Amniotic epithelial cell (primary cell): ENCODE measurements around the gene PTDSS2.

Source experiments
- DNase-seq: peaks from one replicate; pipeline ENCODE4 v3.0.0-alpha.2; 2010; ENCODE audit warnings: low read depth

Gene PTDSS2

GRCh38 chr11:490186-490929 lies 40.3 kb downstream of the PTDSS2 start:
- no peak for DNase-seq

DNA sequence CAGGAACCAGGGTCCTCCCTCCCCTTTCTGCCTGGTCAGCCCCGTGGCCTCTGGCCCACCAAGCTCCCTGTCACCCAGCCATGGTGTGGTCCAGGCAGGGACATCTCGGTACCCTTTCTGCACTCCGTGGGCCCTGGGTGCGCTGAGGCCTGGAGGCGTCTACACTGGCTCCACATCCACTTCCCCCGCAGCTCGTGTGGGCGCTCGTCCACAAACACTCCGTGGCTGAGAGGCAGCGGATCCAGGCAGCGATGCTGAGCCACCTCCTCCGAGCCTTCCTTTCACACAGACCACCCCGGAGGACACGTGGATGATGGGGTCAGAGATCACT lies 40.8 kb downstream of the PTDSS2 start:
- DNase-seq: no peak

DNA sequence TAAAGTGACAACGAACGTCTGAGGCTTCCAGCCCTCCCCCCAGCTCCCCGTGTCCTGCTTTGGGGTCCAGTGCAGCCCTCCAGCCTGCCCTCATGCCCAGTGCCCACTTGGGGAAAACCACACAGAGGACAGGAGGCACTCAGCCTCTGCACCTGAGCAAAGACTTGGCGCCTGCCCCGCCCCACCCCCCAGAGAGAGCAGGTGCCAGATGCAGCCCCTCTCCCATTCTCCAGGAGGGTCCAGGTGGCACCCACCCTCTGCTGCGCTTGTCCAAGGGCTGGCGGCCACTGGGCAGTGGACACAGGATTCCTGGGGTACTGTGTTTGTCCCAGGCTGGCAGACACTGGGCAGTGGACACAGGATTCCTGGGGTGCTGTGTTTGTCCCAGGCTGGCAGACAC lies 41.3 kb downstream of the PTDSS2 start:
- no peak for DNase-seq

- DNase-seq: no peak
Observed at GRCh38 chr11:492427-493226, 42.5 kb downstream of the PTDSS2 start.

- no peak for DNase-seq
Observed at GRCh38 chr11:494761-495536, 44.9 kb downstream of the PTDSS2 start.

DNA sequence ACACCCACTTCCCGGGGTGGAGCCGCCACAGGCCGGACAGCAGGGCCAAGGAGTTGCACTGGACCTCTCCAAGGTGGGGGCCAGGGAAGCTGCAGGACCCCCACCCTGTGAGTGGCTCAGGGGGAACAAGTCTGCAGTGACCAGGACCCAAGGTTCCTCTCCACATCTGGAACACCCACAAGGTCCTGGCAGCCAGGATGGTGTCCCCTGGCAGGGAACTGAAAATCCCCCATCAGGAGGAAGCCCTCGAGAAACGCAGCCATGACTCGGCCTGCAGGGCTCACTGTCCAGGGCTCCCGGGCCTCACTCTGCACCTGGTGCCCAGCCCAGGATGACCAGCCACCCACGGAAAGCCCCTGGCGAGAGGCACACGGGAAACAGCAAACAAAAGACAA lies 45.5 kb downstream of the PTDSS2 start:
- DNase-seq: no peak

DNA sequence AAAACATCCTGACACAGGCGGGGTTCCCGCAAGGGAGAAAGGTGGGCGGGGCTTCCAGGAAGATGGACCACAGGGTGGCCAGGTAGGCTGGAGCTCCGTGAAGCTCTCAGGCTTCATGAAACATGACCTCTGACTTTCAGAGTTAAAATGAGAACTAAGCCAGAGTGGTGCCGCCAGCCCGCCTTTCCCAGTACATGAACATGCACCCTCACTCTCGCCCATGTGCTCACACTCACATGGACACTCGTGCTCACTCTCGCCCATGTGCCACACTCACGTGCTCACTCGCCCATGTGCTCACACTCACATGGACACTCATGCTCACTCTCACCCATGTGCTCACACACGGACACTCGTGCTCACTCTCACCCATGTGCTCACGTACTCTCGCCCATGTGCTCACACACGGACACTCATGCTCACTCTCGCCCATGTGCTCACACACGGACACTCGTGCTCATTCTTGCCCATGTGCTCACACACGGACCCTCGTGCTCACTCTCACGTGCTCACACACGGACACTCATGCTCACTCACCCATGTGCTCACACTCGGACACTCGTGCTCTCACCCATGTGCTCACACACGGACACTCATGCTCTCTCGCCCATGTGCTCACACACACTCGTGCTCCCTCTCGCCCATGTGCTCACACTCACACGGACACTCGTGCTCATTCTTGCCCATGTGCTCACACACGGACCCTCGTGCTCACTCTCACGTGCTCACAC lies 46.9 kb downstream of the PTDSS2 start:
- DNase-seq: no peak

GRCh38 chr11:497565-498296 lies 47.7 kb downstream of the PTDSS2 start:
- DNase-seq: no peak

DNA sequence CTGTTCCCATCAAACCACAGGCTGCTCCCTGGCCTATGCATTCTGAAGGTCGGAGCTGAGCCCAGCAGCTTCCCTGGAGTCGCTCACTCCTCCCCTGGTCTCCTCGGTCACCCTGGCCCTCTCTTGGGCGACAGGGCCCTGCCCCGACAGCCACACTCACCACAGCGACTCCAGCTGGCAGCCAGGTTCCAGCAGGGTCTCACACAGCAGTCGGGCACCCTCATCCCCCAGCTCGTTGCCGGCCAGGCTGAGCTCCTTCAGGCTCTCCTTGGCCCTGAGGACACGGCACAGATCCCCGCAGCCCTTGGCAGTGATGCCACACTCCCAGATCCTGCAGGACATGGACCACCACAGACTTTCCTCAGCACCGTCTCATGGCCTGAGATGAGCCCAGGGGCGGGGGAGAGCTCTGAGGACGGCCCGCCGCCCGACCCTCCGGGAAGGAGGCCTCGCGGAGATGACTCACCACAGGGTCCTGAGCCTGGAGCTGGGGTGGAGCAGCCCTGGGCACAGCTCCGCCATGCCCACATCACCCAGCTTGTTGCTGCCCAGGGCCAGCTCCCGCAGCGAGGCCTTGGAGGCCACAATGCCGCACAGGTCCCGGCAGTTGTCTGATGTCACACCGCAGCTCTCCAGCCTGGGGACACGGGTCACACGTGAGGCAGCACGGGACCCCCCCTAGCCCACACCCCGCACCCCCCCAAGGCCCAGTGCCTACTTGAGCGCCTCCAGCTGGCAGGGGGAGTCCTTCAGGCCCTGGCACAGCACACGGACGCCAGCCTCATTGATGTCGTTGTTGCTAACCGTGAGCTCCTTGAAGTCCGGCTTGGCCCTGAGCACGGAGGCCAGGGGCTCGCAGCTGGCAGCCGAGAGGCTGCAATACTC lies 48.5 kb downstream of the PTDSS2 start:
- no peak for DNase-seq

DNA sequence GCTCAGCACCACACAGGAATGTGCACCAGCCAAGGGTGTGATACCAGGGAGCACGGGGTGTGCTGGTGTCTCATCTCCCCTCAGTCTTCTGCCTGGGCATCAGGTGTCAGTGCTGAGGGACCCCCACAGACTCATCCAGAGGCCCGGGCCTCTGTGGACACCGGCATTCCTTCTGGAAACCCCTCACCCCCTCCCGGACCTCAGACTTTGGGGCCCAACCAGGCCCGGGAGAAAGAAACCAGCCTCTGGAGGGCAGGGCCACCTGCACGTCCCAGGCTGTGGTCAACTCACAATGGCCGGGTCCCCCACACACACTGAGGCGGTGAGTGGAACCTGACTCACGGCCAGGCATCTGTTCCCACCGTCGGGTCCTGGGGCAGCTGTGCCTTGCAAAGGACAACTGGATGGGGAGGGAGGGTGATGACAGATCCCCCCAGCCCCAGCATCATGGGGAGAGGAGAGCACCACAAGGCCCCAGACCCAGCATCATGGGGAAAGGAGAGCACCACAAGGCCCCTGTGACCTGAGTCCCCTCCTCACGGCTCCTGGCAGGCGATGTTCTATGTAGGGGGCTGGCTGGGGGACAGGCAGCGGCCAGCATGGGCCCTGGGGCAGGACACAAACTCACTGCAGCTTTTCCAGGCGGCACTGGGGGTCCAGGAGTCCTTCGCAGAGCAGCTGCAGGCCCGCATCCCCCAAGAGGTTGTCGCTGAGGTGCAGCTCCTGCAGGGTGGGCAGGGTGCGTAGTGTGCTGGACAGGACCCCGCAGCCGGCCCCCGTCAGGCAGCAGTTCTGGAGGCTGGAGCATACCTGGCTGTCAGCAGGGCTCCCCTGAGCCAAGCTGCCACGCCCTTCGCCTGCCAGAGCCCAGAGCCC lies 49.4 kb downstream of the PTDSS2 start:
- no peak for DNase-seq

GRCh38 chr11:501001-501682 lies 51.1 kb downstream of the PTDSS2 start:
- DNase-seq: no peak

- DNase-seq: no peak
Observed at GRCh38 chr11:501683-502287, 51.7 kb downstream of the PTDSS2 start.

DNA sequence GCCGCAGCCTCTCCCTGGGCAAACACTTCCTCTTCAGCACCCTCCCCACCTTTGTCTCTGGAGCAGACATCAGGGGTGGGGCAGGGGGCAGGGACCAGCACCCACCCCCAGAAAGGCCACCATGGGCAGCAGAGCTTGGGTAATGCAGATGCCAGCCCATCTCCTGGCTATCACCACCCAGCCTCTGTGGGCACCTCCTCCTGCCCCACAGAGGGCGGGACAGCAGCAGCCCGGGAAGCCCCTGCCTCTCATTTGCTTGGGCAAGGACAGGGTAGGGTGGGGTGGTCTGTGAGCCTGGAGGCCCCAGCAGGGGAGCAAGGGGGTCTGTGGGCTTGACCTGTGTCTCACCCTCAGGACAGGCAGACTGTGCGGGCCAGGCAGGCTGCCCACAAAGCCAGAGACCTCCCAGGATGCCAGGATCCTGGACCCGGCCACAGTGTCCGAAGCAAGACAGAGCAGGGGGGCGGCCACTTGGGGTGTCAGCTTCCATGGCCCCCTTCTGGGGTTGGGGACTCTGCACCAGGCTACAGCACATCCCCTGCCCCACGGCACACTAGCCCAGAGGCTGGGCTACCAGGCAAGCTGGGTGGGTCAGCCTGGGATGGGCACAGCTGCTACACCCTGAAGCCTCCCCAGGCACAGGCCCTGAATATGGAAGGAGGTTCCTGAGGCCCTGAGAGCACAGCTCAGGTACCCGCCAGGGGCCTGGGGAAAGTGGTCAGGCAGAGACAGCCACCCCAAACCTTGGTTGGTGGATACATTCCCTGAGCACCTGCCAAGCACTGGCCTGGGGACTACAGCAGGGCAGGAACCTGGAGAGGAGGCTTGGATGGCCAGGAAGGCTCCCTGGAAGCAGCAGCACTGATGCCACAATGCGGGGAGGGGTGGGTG lies 52.5 kb downstream of the PTDSS2 start:
- DNase-seq: no peak

- DNase-seq: peak; percentile 89
Observed at GRCh38 chr11:503179-503981, 53.3 kb downstream of the PTDSS2 start.

GRCh38 chr11:504053-504993 lies 54.2 kb downstream of the PTDSS2 start:
- DNase-seq: peak; percentile 57

- DNase-seq: no peak
Observed at GRCh38 chr11:504994-505344, 54.9 kb downstream of the PTDSS2 start.
